DND-41 (cell line): ENCODE results near the gene SREBF2.

Experiments used
- ATAC-seq: fragments of 200-7000 bp; cut with Tn5 transposase; 3 replicates; pipeline ENCODE4 v1.9.1; 2021; ENCODE audit warnings: low read depth; ENCODE audit not compliant: insufficient read depth
- DNase-seq: peaks from one replicate; pipeline ENCODE4 v3.0.0-alpha.2; 2020
- H2AFZ ChIP-seq: 2 replicates; pipeline ENCODE4 v1.6.0; 2012; ENCODE audit warnings: low read depth, low read length
- H3K27ac ChIP-seq: 2 replicates; pipeline ENCODE4 v1.5.1; 2012; ENCODE audit warnings: low read length, inconsistent platforms
- H3K27me3 ChIP-seq: fragments of 200-600 bp; sonication (generic); 2 replicates; pipeline ENCODE4 v1.6.0; 2012; ENCODE audit warnings: low read length, mild to moderate bottlenecking, inconsistent platforms; ENCODE audit not compliant: insufficient read depth, poor library complexity
- H3K36me3 ChIP-seq: 2 replicates; pipeline ENCODE4 v1.5.1; 2012; ENCODE audit warnings: low read length, inconsistent platforms; ENCODE audit not compliant: insufficient read depth
- H3K4me1 ChIP-seq: 2 replicates; pipeline ENCODE4 v1.5.1; 2012; ENCODE audit warnings: mild to moderate bottlenecking, low read length; ENCODE audit not compliant: insufficient read depth
- H3K4me2 ChIP-seq: 2 replicates; pipeline ENCODE4 v1.6.0; 2012; ENCODE audit warnings: mild to moderate bottlenecking, moderate library complexity, low read length, inconsistent platforms; ENCODE audit not compliant: insufficient read depth
- H3K4me3 ChIP-seq, 2 experiments: fragments of 200-600 bp in 1 of 2; shearing (Covaris generic) in 1 of 2; 2 replicates each; pipeline ENCODE4 v1.5.1; 2012 to 2016; ENCODE audit warnings: inconsistent platforms in 2 of 2, low read length in 2 of 2, mild to moderate bottlenecking in 2 of 2, low read depth in 1 of 2, moderate library complexity in 1 of 2
- H3K79me2 ChIP-seq: 2 replicates; pipeline ENCODE4 v1.6.0; 2012; ENCODE audit warnings: low read length, inconsistent platforms; ENCODE audit not compliant: insufficient read depth
- H3K9ac ChIP-seq: 2 replicates; pipeline ENCODE4 v1.6.0; 2012; ENCODE audit warnings: low read depth, mild to moderate bottlenecking, inconsistent platforms, low read length, moderate library complexity
- H3K9me3 ChIP-seq: 2 replicates; pipeline ENCODE4 v1.5.1; 2012; ENCODE audit warnings: low read length, moderate library complexity, mild to moderate bottlenecking, inconsistent platforms; ENCODE audit not compliant: insufficient read depth, severe bottlenecking
- H4K20me1 ChIP-seq: 2 replicates; pipeline ENCODE4 v1.6.0; 2012; ENCODE audit warnings: low read length; ENCODE audit not compliant: insufficient read depth
- EZH2 ChIP-seq: IDR thresholded peaks from 3 replicates; pipeline ENCODE4 v1.6.1; 2012; ENCODE audit warnings: borderline replicate concordance, low read depth, mild to moderate bottlenecking, moderate library complexity, low read length, inconsistent platforms; ENCODE audit not compliant: severe bottlenecking
- TF ChIP-seq, protein P1 (sequence below): IDR thresholded peaks from 2 replicates; pipeline ENCODE4 v1.5.1; 2012; ENCODE audit warnings: borderline replicate concordance, low read length, moderate library complexity, mild to moderate bottlenecking; ENCODE audit not compliant: poor library complexity, severe bottlenecking; ENCODE audit errors: extremely low read depth

Gene SREBF2

DNA sequence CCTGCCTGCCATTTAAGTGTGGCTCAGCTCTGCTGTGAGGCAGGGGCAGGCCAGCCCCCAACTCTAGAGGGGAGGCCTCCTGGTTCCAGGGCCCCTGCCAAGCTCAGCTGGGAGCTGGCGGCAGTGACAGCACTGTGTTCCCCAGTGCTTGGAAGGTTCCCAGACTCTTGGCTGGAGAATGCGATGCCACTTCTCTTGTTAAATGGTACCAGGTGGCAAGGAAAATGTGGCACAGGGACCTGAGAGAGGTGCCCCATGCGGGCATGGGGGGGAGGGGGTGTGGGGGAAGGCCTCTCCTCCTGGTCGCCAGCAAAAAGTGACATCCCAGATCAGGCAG lies 102.1 kb downstream of the SREBF2 start:
- Histone ChIP-seq H3K4me3 (no peak overlapping the region), H3K79me2 (peaks cover 30% of the 10 kb centered on the region), H3K27me3 (no peaks in the 10 kb centered on the region), H3K4me2 (no peak overlapping the region), H4K20me1 (peaks cover 58% of the 10 kb centered on the region), H2AFZ (no peak overlapping the region), H3K9ac (no peak overlapping the region), H3K27ac (no peak overlapping the region), H3K4me1 (0 out of 2 replicates have a peak, but pooled peaks cover 1% of the 10 kb centered on the region), H3K36me3 (peaks cover 71% of the 10 kb centered on the region), H3K9me3 (no peaks in the 10 kb centered on the region)
- no peak for TF ChIP-seq EZH2
- TF ChIP-seq, protein P1, sequence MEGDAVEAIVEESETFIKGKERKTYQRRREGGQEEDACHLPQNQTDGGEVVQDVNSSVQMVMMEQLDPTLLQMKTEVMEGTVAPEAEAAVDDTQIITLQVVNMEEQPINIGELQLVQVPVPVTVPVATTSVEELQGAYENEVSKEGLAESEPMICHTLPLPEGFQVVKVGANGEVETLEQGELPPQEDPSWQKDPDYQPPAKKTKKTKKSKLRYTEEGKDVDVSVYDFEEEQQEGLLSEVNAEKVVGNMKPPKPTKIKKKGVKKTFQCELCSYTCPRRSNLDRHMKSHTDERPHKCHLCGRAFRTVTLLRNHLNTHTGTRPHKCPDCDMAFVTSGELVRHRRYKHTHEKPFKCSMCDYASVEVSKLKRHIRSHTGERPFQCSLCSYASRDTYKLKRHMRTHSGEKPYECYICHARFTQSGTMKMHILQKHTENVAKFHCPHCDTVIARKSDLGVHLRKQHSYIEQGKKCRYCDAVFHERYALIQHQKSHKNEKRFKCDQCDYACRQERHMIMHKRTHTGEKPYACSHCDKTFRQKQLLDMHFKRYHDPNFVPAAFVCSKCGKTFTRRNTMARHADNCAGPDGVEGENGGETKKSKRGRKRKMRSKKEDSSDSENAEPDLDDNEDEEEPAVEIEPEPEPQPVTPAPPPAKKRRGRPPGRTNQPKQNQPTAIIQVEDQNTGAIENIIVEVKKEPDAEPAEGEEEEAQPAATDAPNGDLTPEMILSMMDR = no peak
- DNase-seq (no peak), ATAC-seq (no peak)

DNA sequence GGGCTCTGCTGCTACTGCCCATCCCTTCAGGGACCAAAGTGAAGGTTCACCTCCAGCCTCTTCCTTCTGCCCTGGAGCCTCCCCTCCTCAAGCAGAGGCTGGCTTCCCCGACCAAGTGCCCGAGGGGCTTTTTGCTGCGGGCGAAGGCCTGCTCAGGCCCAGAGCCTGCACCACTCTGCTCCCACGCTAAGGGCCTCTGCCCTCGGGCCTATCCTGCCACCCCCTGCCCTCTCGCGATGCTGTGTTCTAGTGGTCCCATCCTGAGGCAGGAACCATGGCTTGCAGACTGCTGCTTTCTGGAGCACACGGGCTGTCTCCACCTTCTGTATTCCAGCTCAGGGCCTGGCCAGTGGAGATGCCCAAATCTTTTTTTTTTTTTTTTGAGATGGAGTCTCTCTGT lies 102.6 kb downstream of the SREBF2 start:
- no peaks in the 10 kb centered on the region for H3K27me3 ChIP-seq
- TF ChIP-seq, protein P1 = no peak
- no peak for TF ChIP-seq EZH2
- H3K4me3 ChIP-seq = no peak overlapping the region
- no peak overlapping the region for H2AFZ ChIP-seq
- no peaks in the 10 kb centered on the region for H3K9me3 ChIP-seq
- peaks cover 76% of the 10 kb centered on the region for H3K36me3 ChIP-seq
- peaks cover 61% of the 10 kb centered on the region for H4K20me1 ChIP-seq
- H3K27ac ChIP-seq = no peak overlapping the region
- 0 out of 2 replicates have a peak, but pooled peaks cover 4% of the 10 kb centered on the region for H3K4me1 ChIP-seq
- DNase-seq = no peak
- H3K79me2 ChIP-seq = peaks cover 33% of the 10 kb centered on the region
- no peak overlapping the region for H3K9ac ChIP-seq
- H3K4me2 ChIP-seq = no peak overlapping the region
- ATAC-seq = peak; percentile 21; the same call in 1 of the 3 replicates

DNA sequence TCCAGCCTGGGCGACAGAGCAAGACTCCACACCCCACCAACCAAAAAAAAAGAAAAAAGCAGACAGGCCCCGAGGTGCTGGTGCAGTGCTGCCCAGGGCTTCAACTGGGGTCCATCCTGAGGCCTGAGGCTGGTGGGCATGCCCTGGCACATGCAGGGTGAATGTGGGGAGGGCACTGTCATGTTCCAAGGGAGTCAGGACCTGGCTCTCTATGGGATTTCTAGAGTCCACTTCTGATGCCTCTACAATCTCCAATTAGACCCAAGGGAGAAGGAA lies 103.9 kb downstream of the SREBF2 start:
- Histone ChIP-seq H3K27me3 (no peaks in the 10 kb centered on the region), H3K4me3 (no peak overlapping the region), H3K4me1 (peaks cover 17% of the 10 kb centered on the region), H3K36me3 (peaks cover 84% of the 10 kb centered on the region), H2AFZ (no peak overlapping the region), H3K27ac (no peak overlapping the region), H3K79me2 (peaks cover 47% of the 10 kb centered on the region), H3K4me2 (no peak overlapping the region), H3K9ac (no peak overlapping the region), H3K9me3 (no peaks in the 10 kb centered on the region), H4K20me1 (peaks cover 71% of the 10 kb centered on the region)
- ATAC-seq = no peak
- no peak for DNase-seq
- TF ChIP-seq, protein P1 = no peak
- no peak for TF ChIP-seq EZH2
